ENCODE data around the gene RCOR1. TPM values are rescaled to one million over a fixed set of nuclear protein-coding genes. Genes with fewer than 3 reads are reported as not detected.

Gene RCOR1
- polyA plus RNA-seq, 1 donor (not counting 4 experiments of a cell fraction or from before 2014, with no cell fraction given): 27.0 TPM

DNA sequence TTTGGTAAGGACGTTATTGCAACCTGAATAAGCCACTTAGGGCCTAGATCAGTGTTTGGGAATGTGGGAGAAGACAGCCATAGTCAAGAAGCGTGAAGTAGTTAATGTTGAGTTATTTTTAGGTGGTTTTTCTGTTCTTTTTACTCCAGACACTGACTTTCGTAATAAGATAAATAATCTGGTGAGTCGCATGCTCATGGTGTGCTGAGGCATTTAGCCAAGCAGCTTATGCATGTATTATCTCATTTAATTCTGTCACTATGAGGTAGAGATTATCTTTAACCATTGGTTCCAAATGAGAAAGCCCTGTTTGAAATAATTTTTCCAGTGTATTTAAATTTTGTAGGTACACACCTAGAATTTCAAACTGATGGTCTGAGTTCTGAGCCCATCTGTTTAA is 67.3 kb downstream of the RCOR1 start:
- DNase-seq (ENCODE audit: low read depth, low spot score) (no peak), FAIRE-seq (no peak)
- H3K9me3 ChIP-seq (ENCODE audit: control insufficient read depth, low read depth, low read length): no peaks in the 10 kb centered on the region
- no peak overlapping the region for H2AFZ ChIP-seq (ENCODE audit: control insufficient read depth, low read length)
- H3K9me1 ChIP-seq (ENCODE audit: control insufficient read depth, extremely low read depth, insufficient read depth, low read length): no peaks in the 10 kb centered on the region
- TF ChIP-seq, protein P1, sequence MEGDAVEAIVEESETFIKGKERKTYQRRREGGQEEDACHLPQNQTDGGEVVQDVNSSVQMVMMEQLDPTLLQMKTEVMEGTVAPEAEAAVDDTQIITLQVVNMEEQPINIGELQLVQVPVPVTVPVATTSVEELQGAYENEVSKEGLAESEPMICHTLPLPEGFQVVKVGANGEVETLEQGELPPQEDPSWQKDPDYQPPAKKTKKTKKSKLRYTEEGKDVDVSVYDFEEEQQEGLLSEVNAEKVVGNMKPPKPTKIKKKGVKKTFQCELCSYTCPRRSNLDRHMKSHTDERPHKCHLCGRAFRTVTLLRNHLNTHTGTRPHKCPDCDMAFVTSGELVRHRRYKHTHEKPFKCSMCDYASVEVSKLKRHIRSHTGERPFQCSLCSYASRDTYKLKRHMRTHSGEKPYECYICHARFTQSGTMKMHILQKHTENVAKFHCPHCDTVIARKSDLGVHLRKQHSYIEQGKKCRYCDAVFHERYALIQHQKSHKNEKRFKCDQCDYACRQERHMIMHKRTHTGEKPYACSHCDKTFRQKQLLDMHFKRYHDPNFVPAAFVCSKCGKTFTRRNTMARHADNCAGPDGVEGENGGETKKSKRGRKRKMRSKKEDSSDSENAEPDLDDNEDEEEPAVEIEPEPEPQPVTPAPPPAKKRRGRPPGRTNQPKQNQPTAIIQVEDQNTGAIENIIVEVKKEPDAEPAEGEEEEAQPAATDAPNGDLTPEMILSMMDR (optimal IDR thresholded peaks at IDR 0.05 in 1 of 3, IDR thresholded peaks at IDR 0.05 in 1 of 3, conservative IDR thresholded peaks at IDR 0.05 in 1 of 3; ENCODE audit: extremely low read depth in 1 of 3, insufficient read depth in 2 of 3, low read length in 3 of 3): no peak
- no peak for TF ChIP-seq EZH2 (IDR thresholded peaks at IDR 0.05; ENCODE audit: low read length)
- no peak overlapping the region for H3K27ac ChIP-seq (ENCODE audit: control insufficient read depth, insufficient read depth, low read length)
- H3K4me3 ChIP-seq (ENCODE audit: control insufficient read depth in 2 of 3, extremely low read depth in 1 of 3, insufficient read depth in 2 of 3, low read depth in 1 of 3, low read length in 3 of 3): no peak overlapping the region
- H3K36me3 ChIP-seq (ENCODE audit: control insufficient read depth in 2 of 2, extremely low read depth in 1 of 2, insufficient read depth in 2 of 2, low read length in 2 of 2): peaks cover 0 to 1% of the 10 kb centered on the region in 2 experiments
- H3K79me2 ChIP-seq (ENCODE audit: control insufficient read depth, insufficient read depth, low read length): peaks cover 91% of the 10 kb centered on the region
- H3K27me3 ChIP-seq (ENCODE audit: control insufficient read depth, extremely low read depth, insufficient read depth, low read length): no peaks in the 10 kb centered on the region
- dilution Hi-C loops (cut with MboI; ENCODE audit: extremely low pct_ligation_motif_present, low sequenced_read_pairs): no loop called here
- no peak overlapping the region for H3K4me2 ChIP-seq (ENCODE audit: control insufficient read depth, extremely low read depth, insufficient read depth, low read depth, low read length)
- peaks cover 11% of the 10 kb centered on the region for H4K20me1 ChIP-seq (ENCODE audit: control insufficient read depth, extremely low read depth, insufficient read depth, low read length)
- H3K4me1 ChIP-seq (ENCODE audit: control insufficient read depth, extremely low read depth, insufficient read depth, low read length): peaks cover 11% of the 10 kb centered on the region
- no peak overlapping the region for H3K9ac ChIP-seq (ENCODE audit: control insufficient read depth, extremely low read depth, insufficient read depth, low read length)

DNA sequence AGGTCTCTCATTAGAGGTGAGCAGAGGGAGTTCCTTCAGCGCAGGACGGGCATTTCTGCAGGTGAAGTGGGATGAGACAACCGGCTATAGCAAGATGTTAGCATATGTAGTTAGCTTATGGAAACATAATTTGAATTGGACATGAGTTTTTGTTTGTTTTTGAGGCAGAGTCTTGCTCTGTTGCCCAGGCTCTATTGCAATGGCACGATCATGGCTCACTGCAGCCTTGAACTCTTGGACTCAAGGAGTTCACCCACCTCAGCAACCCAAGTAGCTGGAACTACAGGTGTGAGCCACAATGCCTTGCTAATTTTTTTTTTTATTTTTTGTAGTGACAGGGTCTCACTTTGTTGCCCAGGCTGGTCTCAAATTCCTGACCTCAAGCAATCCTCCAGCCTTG is 69.2 kb downstream of the RCOR1 start:
- Histone ChIP-seq H3K4me1 (ENCODE audit: control insufficient read depth, extremely low read depth, insufficient read depth, low read length) (no peaks in the 10 kb centered on the region), H3K36me3 (ENCODE audit: control insufficient read depth in 2 of 2, extremely low read depth in 1 of 2, insufficient read depth in 2 of 2, low read length in 2 of 2) (peaks cover 0 to 1% of the 10 kb centered on the region in 2 experiments), H3K9me3 (ENCODE audit: control insufficient read depth, low read depth, low read length) (no peaks in the 10 kb centered on the region), H2AFZ (ENCODE audit: control insufficient read depth, low read length) (no peak overlapping the region), H3K27me3 (ENCODE audit: control insufficient read depth, extremely low read depth, insufficient read depth, low read length) (no peaks in the 10 kb centered on the region), H3K9me1 (ENCODE audit: control insufficient read depth, extremely low read depth, insufficient read depth, low read length) (no peaks in the 10 kb centered on the region), H3K9ac (ENCODE audit: control insufficient read depth, extremely low read depth, insufficient read depth, low read length) (no peak overlapping the region), H3K27ac (ENCODE audit: control insufficient read depth, insufficient read depth, low read length) (no peak overlapping the region), H3K79me2 (ENCODE audit: control insufficient read depth, insufficient read depth, low read length) (peaks cover 91% of the 10 kb centered on the region), H3K4me2 (ENCODE audit: control insufficient read depth, extremely low read depth, insufficient read depth, low read depth, low read length) (no peak overlapping the region), H4K20me1 (ENCODE audit: control insufficient read depth, extremely low read depth, insufficient read depth, low read length) (peaks cover 11% of the 10 kb centered on the region), H3K4me3 (ENCODE audit: control insufficient read depth in 2 of 3, extremely low read depth in 1 of 3, insufficient read depth in 2 of 3, low read depth in 1 of 3, low read length in 3 of 3) (no peak overlapping the region)
- no peak for DNase-seq (ENCODE audit: low read depth, low spot score)
- TF ChIP-seq, protein P1 (optimal IDR thresholded peaks at IDR 0.05 in 1 of 3, IDR thresholded peaks at IDR 0.05 in 1 of 3, conservative IDR thresholded peaks at IDR 0.05 in 1 of 3; ENCODE audit: extremely low read depth in 1 of 3, insufficient read depth in 2 of 3, low read length in 3 of 3): no peak
- no peak for TF ChIP-seq EZH2 (IDR thresholded peaks at IDR 0.05; ENCODE audit: low read length)
- no peak for FAIRE-seq
- dilution Hi-C loops (cut with MboI; ENCODE audit: extremely low pct_ligation_motif_present, low sequenced_read_pairs): no loop called here

Data from keratinocyte (primary cell).